Gastroesophageal sphincter (tissue), 4 donors: ENCODE data around the gene EEF1A2. TPM values are rescaled to one million over a fixed set of nuclear protein-coding genes. Genes with fewer than 3 reads are reported as not detected.

Experiments
- ATAC-seq: fragments of 150-250 bp; one replicate; pipeline ENCODE4 v1.9.1; 2016; ENCODE audit warnings: mild to moderate bottlenecking, moderate library complexity
- H3K27ac ChIP-seq, 4 donors: fragments of 200-600 bp; sonication (generic) in 3 of 4; 1 replicate in 3 of 4; 2 replicates in 1 of 4; pipeline ENCODE4 v1.5.1; 2016 to 2019
- H3K27me3 ChIP-seq: fragments of 200-600 bp; sonication (generic); one replicate; pipeline ENCODE4 v1.5.1; 2019
- H3K36me3 ChIP-seq, 2 donors: fragments of 200-600 bp; sonication (generic); one replicate each; pipeline ENCODE4 v1.5.1; 2019; ENCODE audit warnings: control low read depth in 1 of 2
- H3K4me1 ChIP-seq, 3 donors: fragments of 200-600 bp; sonication (generic); 1 replicate in 2 of 3; 2 replicates in 1 of 3; pipeline ENCODE4 v1.5.1; 2016 to 2019; ENCODE audit warnings: control low read depth in 2 of 3
- H3K4me3 ChIP-seq, 2 donors: fragments of 200-600 bp; sonication (generic); one replicate each; pipeline ENCODE4 v1.5.1; 2019; ENCODE audit warnings: mild to moderate bottlenecking in 1 of 2, moderate library complexity in 1 of 2
- H3K9me3 ChIP-seq, 3 donors: fragments of 200-600 bp; sonication (generic); one replicate each; pipeline ENCODE4 v1.5.1; 2017 to 2019; ENCODE audit warnings: control low read depth in 2 of 3
- EP300 ChIP-seq: sonication (generic); formaldehyde crosslinking; IDR thresholded peaks from one replicate; pipeline ENCODE4 v1.6.1; 2017; ENCODE audit warnings: antibody characterized with exemption, mild to moderate bottlenecking
- POLR2A ChIP-seq, 2 donors: fragments of 450-650 bp; IDR thresholded peaks; one replicate each; pipeline ENCODE4 v1.6.1; 2017; ENCODE audit warnings: antibody characterized with exemption in 2 of 2, mild to moderate bottlenecking in 2 of 2, moderate library complexity in 1 of 2
- POLR2AphosphoS5 ChIP-seq: sonication (generic); formaldehyde crosslinking; IDR thresholded peaks from one replicate; pipeline ENCODE4 v1.6.1; 2017; ENCODE audit warnings: antibody characterized with exemption
- WGBS, 2 donors: methylation state at CpG; one replicate each; pipeline ENCODE4 v1.1.5; 2018; ENCODE audit warnings: low coverage in 1 of 2; 5-methylcytosine and 5-hydroxymethylcytosine counted together
- total RNA-seq, 4 donors: library from RNA; depleted of rRNA; stranded (reverse); fragments of >200 nt; gene quantifications; one replicate each; pipeline ENCODE4 v1.1.0, GENCODE V29; 2016
- TF ChIP-seq, protein P1 (sequence below), 4 experiments: fragments of 200-600 bp in 2 of 4; fragments of 450-650 bp in 2 of 4; sonication (generic) in 1 of 4; IDR thresholded peaks; one replicate each; pipeline ENCODE4 v1.5.1; 2017 to 2019; ENCODE audit warnings: antibody characterized with exemption in 4 of 4, mild to moderate bottlenecking in 2 of 4, moderate library complexity in 2 of 4

Gene EEF1A2
- total RNA-seq, 4 donors from 2014 or later = 0.47 to 6.5 (median 3.4) TPM

DNA sequence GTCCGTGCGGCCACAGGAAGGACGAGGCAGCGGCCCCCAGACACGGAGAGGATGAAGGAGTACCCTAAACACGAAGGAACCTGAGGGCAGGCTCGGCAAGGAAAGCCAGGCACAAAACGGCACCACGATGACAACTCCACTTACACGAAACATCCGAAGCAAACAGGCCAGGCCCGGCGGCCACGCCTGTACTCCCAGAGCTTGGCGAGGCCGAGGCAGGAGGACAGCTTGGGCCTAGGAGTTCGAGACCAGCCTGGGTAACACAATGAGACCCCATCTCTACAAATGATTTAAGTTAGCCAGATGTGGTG is 39.9 kb downstream of the EEF1A2 start:
- WGBS, 2 donors = 90% methylated on average over 9 of the region's 17 CpGs; no CpG with 5 or more reads in 1 of the 2 donors
- TF ChIP-seq, protein P1, sequence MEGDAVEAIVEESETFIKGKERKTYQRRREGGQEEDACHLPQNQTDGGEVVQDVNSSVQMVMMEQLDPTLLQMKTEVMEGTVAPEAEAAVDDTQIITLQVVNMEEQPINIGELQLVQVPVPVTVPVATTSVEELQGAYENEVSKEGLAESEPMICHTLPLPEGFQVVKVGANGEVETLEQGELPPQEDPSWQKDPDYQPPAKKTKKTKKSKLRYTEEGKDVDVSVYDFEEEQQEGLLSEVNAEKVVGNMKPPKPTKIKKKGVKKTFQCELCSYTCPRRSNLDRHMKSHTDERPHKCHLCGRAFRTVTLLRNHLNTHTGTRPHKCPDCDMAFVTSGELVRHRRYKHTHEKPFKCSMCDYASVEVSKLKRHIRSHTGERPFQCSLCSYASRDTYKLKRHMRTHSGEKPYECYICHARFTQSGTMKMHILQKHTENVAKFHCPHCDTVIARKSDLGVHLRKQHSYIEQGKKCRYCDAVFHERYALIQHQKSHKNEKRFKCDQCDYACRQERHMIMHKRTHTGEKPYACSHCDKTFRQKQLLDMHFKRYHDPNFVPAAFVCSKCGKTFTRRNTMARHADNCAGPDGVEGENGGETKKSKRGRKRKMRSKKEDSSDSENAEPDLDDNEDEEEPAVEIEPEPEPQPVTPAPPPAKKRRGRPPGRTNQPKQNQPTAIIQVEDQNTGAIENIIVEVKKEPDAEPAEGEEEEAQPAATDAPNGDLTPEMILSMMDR (IDR thresholded peaks at IDR 0.05) = no peak
- TF ChIP-seq POLR2AphosphoS5 (no peak), EP300 (no peak), POLR2A (IDR thresholded peaks at IDR 0.05) (no peak)
- Histone ChIP-seq H3K4me3 (no peak overlapping the region), H3K36me3 (no peaks in the 10 kb centered on the region), H3K27ac (no peak overlapping the region), H3K9me3 (no peaks in the 10 kb centered on the region), H3K4me1 (peaks cover 0 to 34% (median 13%) of the 10 kb centered on the region in 3 donors), H3K27me3 (peaks cover 99% of the 10 kb centered on the region)
- ATAC-seq = no peak

DNA sequence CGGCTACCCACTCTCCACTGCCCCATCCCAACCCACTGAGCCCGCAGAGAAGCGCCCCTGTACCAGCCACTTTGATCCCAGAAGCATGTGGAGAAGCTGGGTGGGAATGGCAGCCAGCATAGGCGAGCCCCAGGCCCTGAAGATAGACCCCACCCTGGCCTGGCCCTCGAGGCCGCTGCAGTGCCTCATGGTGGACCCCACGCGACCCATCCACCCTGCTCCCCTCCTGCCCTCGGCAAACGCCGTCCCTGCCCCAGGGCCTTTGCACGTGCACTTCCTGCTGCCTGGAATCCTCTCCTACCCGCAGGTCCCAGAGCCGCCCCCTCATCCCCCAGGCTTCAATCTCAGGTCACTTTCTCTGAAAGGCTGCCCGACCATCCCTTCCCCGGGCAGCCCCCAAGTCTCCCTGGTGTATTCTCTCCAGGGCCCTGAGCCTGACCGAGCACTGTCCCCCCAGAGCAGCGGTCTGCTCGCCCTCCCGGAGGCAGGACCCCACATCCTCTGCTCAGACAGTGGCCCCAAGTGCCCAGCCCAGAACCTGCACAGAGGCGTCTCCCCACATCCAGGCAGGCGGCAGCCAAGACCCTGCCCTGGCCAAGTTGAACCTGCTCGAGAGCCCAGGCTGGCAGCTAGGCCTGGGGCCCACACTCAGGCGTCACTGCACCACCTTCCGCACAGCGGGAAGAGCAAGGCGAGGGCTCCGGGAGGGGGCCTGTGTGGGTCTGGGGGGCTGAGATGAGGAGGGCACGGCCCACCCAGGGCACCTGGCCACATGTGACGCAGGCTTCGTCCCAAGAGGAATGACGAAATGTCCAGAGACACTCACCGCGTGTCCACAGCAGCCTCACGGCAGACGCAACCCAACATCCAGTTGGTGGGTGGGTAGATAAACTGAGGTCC is 40.5 kb downstream of the EEF1A2 start:
- H3K36me3 ChIP-seq = no peaks in the 10 kb centered on the region
- H3K4me1 ChIP-seq = peaks cover 0 to 40% (median 13%) of the 10 kb centered on the region in 3 donors
- H3K4me3 ChIP-seq = no peak overlapping the region
- no peaks in the 10 kb centered on the region for H3K9me3 ChIP-seq
- WGBS, 2 donors = 85% methylated on average over 10 of the region's 36 CpGs; no CpG with 5 or more reads in 1 of the 2 donors
- no peak overlapping the region for H3K27ac ChIP-seq
- peaks cover 99% of the 10 kb centered on the region for H3K27me3 ChIP-seq
- no peak for TF ChIP-seq POLR2AphosphoS5
- no peak for TF ChIP-seq POLR2A (IDR thresholded peaks at IDR 0.05)
- TF ChIP-seq, protein P1 (IDR thresholded peaks at IDR 0.05) = no peak
- no peak for TF ChIP-seq EP300
- ATAC-seq = no peak

DNA sequence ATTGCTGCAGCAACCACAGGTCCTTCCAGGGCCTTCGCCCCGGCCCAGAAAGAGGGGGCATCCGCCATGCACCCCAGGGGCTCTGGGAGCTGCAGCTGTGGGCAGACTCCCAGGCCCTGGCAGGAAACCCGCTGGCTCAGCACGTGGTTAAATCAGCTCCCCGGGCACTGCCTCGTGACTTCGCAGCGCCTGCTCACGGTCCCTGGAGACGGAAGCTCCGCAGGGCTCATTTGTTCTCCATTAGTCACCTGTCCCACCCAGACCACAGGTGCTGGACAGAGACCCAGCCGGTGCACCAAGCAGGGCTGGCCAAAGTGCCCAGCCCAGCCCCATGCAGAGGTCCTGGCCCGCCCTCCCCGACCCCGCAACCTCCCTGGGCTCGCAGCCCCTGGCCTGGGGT is 41.1 kb downstream of the EEF1A2 start:
- no peaks in the 10 kb centered on the region for H3K9me3 ChIP-seq
- WGBS, 2 donors = no CpG with 5 or more reads among the region's 17 CpGs
- no peak overlapping the region for H3K27ac ChIP-seq
- H3K4me1 ChIP-seq = peaks cover 0 to 41% (median 13%) of the 10 kb centered on the region in 3 donors
- TF ChIP-seq, protein P1 (IDR thresholded peaks at IDR 0.05) = no peak
- TF ChIP-seq EP300 = no peak
- no peak for TF ChIP-seq POLR2AphosphoS5
- TF ChIP-seq POLR2A (IDR thresholded peaks at IDR 0.05) = no peak
- H3K27me3 ChIP-seq = peaks cover 99% of the 10 kb centered on the region
- no peak overlapping the region for H3K4me3 ChIP-seq
- H3K36me3 ChIP-seq = no peaks in the 10 kb centered on the region
- ATAC-seq = no peak

DNA sequence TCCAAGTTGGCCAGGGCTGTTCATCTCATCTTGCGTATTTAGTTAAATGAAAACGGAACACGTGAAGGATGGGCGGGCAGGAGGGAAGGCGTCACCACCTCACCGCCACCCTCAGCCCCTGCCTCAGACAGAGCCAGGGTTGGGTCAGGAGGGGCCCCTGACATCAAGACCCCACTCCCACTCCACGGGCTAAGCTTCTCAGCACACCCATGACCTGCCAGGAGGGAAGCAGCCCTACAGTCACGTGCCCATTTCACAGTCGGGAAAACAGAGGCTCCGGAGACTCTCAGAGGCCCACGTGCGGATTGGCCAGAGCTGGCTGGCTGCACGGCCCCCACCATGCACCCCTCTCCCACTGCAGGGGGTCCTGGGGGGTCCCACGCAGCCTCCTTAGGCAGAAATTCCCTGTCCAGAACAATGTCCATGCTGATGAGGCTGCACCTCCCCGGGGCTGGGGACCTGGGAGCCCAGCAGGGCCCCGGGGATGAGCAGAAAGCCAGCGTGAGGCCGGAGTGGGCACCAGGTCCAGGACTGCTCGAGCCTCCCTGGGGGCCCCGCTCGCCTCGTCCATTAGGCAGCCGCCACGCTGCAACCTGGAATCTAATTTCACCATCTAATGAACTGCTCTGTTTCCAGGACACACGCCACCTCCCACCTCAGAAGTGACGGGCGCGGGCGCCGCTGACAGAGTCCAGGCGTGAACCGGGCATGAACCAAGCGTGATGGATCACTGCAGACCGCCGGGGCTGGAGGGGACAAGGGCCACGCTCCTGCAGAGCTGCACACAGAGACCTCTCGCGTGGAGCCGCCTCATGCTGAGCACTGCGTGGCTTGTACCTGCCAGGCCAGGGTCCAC is 42.2 kb downstream of the EEF1A2 start:
- peak; percentile 85 for TF ChIP-seq POLR2AphosphoS5
- TF ChIP-seq, protein P1 (IDR thresholded peaks at IDR 0.05) = no peak
- TF ChIP-seq POLR2A (IDR thresholded peaks at IDR 0.05) = no peak
- no peak for TF ChIP-seq EP300
- H3K27me3 ChIP-seq = peaks cover 99% of the 10 kb centered on the region
- no peaks in the 10 kb centered on the region for H3K36me3 ChIP-seq
- no peaks in the 10 kb centered on the region for H3K9me3 ChIP-seq
- WGBS, 2 donors = no CpG with 5 or more reads among the region's 40 CpGs
- peak; percentile 60 for ATAC-seq
- no peak overlapping the region for H3K4me3 ChIP-seq
- H3K27ac ChIP-seq = peak overlapping the region in 1 of 4 donors; percentile 48
- H3K4me1 ChIP-seq = peaks cover 0 to 41% (median 13%) of the 10 kb centered on the region in 3 donors
